ENCODE data around the gene LPAR5. TPM values are rescaled to one million over a fixed set of nuclear protein-coding genes. Genes with fewer than 3 reads are reported as not detected.
A peak's percentile ranks its signal among the peaks of the same experiment; 100 is the strongest.

The LPAR5 gene
- total RNA-seq (2014; rRNA removed; shearing (Covaris generic)): 0.11 TPM in 1 of 2 replicates, not detected in the other
- 0.20 and 0.24 TPM in 2 replicates for polyA plus RNA-seq (2015; cell fraction: cytosol; rRNA removed)
- not detected in 2 replicates for polyA plus RNA-seq (2015; cell fraction: nucleus; rRNA removed)

- no peak for DNase-seq (ENCODE audit: low read depth, low spot score)
Measured at GRCh38 chr12:6635856-6636531, at the start of gene LPAR5. TSS of gene LPAR5 (minus strand) at chr12:6635959. CDS start at chr12:6621248, 14,711 bp downstream.

GRCh38 chr12:6684609-6685008 lies 48.9 kb upstream of the LPAR5 start:
- DNase-seq (ENCODE audit: low read depth, low spot score): peak; percentile 65
- in situ Hi-C loops (cut with HindIII; ENCODE audit: low pct_unique_long_range_greater_than_20kb, low sequenced_read_pairs): no loop called here

More at GRCh38 chr12:6635856-6636531, at the start of gene LPAR5:
- in situ Hi-C loops (cut with HindIII; ENCODE audit: low pct_unique_long_range_greater_than_20kb, low sequenced_read_pairs): no loop called here

GRCh38 chr12:6676962-6677361 lies 41.2 kb upstream of the LPAR5 start:
- in situ Hi-C loops (cut with HindIII; ENCODE audit: low pct_unique_long_range_greater_than_20kb, low sequenced_read_pairs): no loop called here
- no peak for DNase-seq (ENCODE audit: low read depth, low spot score)

GRCh38 chr12:6672143-6672542 lies 36.4 kb upstream of the LPAR5 start:
- in situ Hi-C loops (cut with HindIII; ENCODE audit: low pct_unique_long_range_greater_than_20kb, low sequenced_read_pairs): no loop called here
- no peak for DNase-seq (ENCODE audit: low read depth, low spot score)

GRCh38 chr12:6667559-6668210 lies 31.9 kb upstream of the LPAR5 start:
- in situ Hi-C loops (cut with HindIII; ENCODE audit: low pct_unique_long_range_greater_than_20kb, low sequenced_read_pairs): no loop called here
- peak; percentile 26 for DNase-seq (ENCODE audit: low read depth, low spot score)

- in situ Hi-C loops (cut with HindIII; ENCODE audit: low pct_unique_long_range_greater_than_20kb, low sequenced_read_pairs): no loop called here
- DNase-seq (ENCODE audit: low read depth, low spot score): no peak
Measured at GRCh38 chr12:6666211-6666610, 30.5 kb upstream of the LPAR5 start.

- in situ Hi-C loops (cut with HindIII; ENCODE audit: low pct_unique_long_range_greater_than_20kb, low sequenced_read_pairs): no loop called here
- DNase-seq (ENCODE audit: low read depth, low spot score): no peak
Measured at GRCh38 chr12:6664902-6665301, 29.1 kb upstream of the LPAR5 start.

- DNase-seq (ENCODE audit: low read depth, low spot score): peak; percentile 100
- in situ Hi-C loops (cut with HindIII; ENCODE audit: low pct_unique_long_range_greater_than_20kb, low sequenced_read_pairs): no loop called here
Measured at GRCh38 chr12:6662906-6663742, 27.4 kb upstream of the LPAR5 start, which contains the start of gene ING4. TSS of gene ING4 (minus strand) at chr12:6663119. CDS start at chr12:6663101, 18 bp downstream.

GRCh38 chr12:6662602-6662905 lies 26.8 kb upstream of the LPAR5 start:
- in situ Hi-C loops (cut with HindIII; ENCODE audit: low pct_unique_long_range_greater_than_20kb, low sequenced_read_pairs): no loop called here
- no peak for DNase-seq (ENCODE audit: low read depth, low spot score)

GRCh38 chr12:6653987-6654386 lies 18.2 kb upstream of the LPAR5 start:
- DNase-seq (ENCODE audit: low read depth, low spot score): no peak
- in situ Hi-C loops (cut with HindIII; ENCODE audit: low pct_unique_long_range_greater_than_20kb, low sequenced_read_pairs): no loop called here

- in situ Hi-C loops (cut with HindIII; ENCODE audit: low pct_unique_long_range_greater_than_20kb, low sequenced_read_pairs): no loop called here
- DNase-seq (ENCODE audit: low read depth, low spot score): no peak
Measured at GRCh38 chr12:6653342-6653741, 17.6 kb upstream of the LPAR5 start.

GRCh38 chr12:6652391-6652790 lies 16.6 kb upstream of the LPAR5 start:
- DNase-seq (ENCODE audit: low read depth, low spot score): no peak
- in situ Hi-C loops (cut with HindIII; ENCODE audit: low pct_unique_long_range_greater_than_20kb, low sequenced_read_pairs): no loop called here

GRCh38 chr12:6650832-6651231 lies 15.1 kb upstream of the LPAR5 start:
- DNase-seq (ENCODE audit: low read depth, low spot score): no peak
- in situ Hi-C loops (cut with HindIII; ENCODE audit: low pct_unique_long_range_greater_than_20kb, low sequenced_read_pairs): no loop called here

- in situ Hi-C loops (cut with HindIII; ENCODE audit: low pct_unique_long_range_greater_than_20kb, low sequenced_read_pairs): no loop called here
- DNase-seq (ENCODE audit: low read depth, low spot score): no peak
Measured at GRCh38 chr12:6647083-6647604, 11.4 kb upstream of the LPAR5 start, which contains the start of gene ACRBP. TSS of gene ACRBP (minus strand) at chr12:6647432. CDS start at chr12:6647366, 66 bp downstream.

GRCh38 chr12:6646276-6647082 lies 10.7 kb upstream of the LPAR5 start:
- in situ Hi-C loops (cut with HindIII; ENCODE audit: low pct_unique_long_range_greater_than_20kb, low sequenced_read_pairs): no loop called here
- no peak for DNase-seq (ENCODE audit: low read depth, low spot score)

GRCh38 chr12:6644903-6645302 lies 9.1 kb upstream of the LPAR5 start:
- no peak for DNase-seq (ENCODE audit: low read depth, low spot score)
- in situ Hi-C loops (cut with HindIII; ENCODE audit: low pct_unique_long_range_greater_than_20kb, low sequenced_read_pairs): no loop called here

GRCh38 chr12:6644257-6644596 lies 8.5 kb upstream of the LPAR5 start:
- in situ Hi-C loops (cut with HindIII; ENCODE audit: low pct_unique_long_range_greater_than_20kb, low sequenced_read_pairs): no loop called here
- DNase-seq (ENCODE audit: low read depth, low spot score): no peak
